ENCODE data around the gene PEX13.
"Not testable (repeated sequence)": the region's sequence is repeated elsewhere in the genome, so short reads cannot be mapped to it uniquely, and the experiment has no call there.

The PEX13 gene

GRCh38 chr2:61011678-61012077, 5.8 kb upstream of the PEX13 start:
- DNase-seq, result no peak

- DNase-seq, result not testable (repeated sequence)
Observed at GRCh38 chr2:61012303-61012702, 5.2 kb upstream of the PEX13 start.

GRCh38 chr2:61013382-61013781, 4.1 kb upstream of the PEX13 start:
- no peak for DNase-seq

GRCh38 chr2:61014763-61015162, 2.8 kb upstream of the PEX13 start:
- DNase-seq, result no peak

GRCh38 chr2:61015976-61016375, 1.5 kb upstream of the PEX13 start:
- DNase-seq, result no peak

GRCh38 chr2:61016392-61017002, 1.0 kb upstream of the PEX13 start:
- peak in 1 of 2 experiments; percentile 36 for DNase-seq

GRCh38 chr2:61017003-61017555, 441 bp upstream of the PEX13 start:
- peak; percentile 94 to 95 for DNase-seq

- no peak for DNase-seq
Observed at GRCh38 chr2:61018318-61018755, 817 bp downstream of the PEX13 start.

- no peak for DNase-seq
Observed at GRCh38 chr2:61018798-61019197, 1.3 kb downstream of the PEX13 start.

- DNase-seq, result no peak
Observed at GRCh38 chr2:61021228-61021660, 3.7 kb downstream of the PEX13 start.

GRCh38 chr2:61023670-61024069, 6.2 kb downstream of the PEX13 start:
- no peak for DNase-seq

- no peak for DNase-seq
Observed at GRCh38 chr2:61029533-61029932, 12.0 kb downstream of the PEX13 start.

- not testable (repeated sequence) for DNase-seq
Observed at GRCh38 chr2:61034592-61034991, 17.1 kb downstream of the PEX13 start.

GRCh38 chr2:61036643-61037042, 19.1 kb downstream of the PEX13 start:
- DNase-seq, result not testable (repeated sequence)

GRCh38 chr2:61042807-61043206, 25.3 kb downstream of the PEX13 start:
- no peak for DNase-seq

- no peak for DNase-seq
Observed at GRCh38 chr2:61044636-61045035, 27.1 kb downstream of the PEX13 start.

GRCh38 chr2:61045226-61045625, 27.7 kb downstream of the PEX13 start:
- no peak for DNase-seq

- no peak for DNase-seq
Observed at GRCh38 chr2:61045999-61046398, 28.5 kb downstream of the PEX13 start.

- DNase-seq, result no peak
Observed at GRCh38 chr2:61055557-61055956, 38.0 kb downstream of the PEX13 start.

- DNase-seq, result no peak
Observed at GRCh38 chr2:61057562-61057961, 40.0 kb downstream of the PEX13 start.

- no peak for DNase-seq
Observed at GRCh38 chr2:61059382-61059781, 41.9 kb downstream of the PEX13 start.

GRCh38 chr2:61065714-61066709, 48.5 kb downstream of the PEX13 start, which contains the start of gene SANBR:
TSS of gene SANBR (plus strand) at chr2:61065871. CDS start at chr2:61070351, 4,480 bp downstream.
- peak; percentile 78 to 96 for DNase-seq

GRCh38 chr2:61074100-61074499, 56.6 kb downstream of the PEX13 start:
- DNase-seq, result no peak

GRCh38 chr2:61085883-61086282, 68.4 kb downstream of the PEX13 start:
- no peak for DNase-seq
